Activated naive CD4-positive, alpha-beta T cell treated with anti-CD3 and anti-CD28 coated beads, Interleukin-2, amount 50 U/mL, for 24 hours (primary cell): ENCODE measurements around the gene ARMC8.

Experiments used
- H3K27ac Mint-ChIP-seq: one replicate; pipeline ENCODE4 v1.8.0; 2021; ENCODE audit warnings: mild to moderate bottlenecking, mixed read lengths
- H3K27me3 Mint-ChIP-seq: one replicate; pipeline ENCODE4 v1.8.0; 2021; ENCODE audit warnings: mixed read lengths
- H3K36me3 Mint-ChIP-seq: one replicate; pipeline ENCODE4 v1.8.0; 2021; ENCODE audit warnings: mixed read lengths
- H3K4me1 Mint-ChIP-seq: one replicate; pipeline ENCODE4 v1.8.0; 2021; ENCODE audit warnings: mixed read lengths
- H3K4me3 Mint-ChIP-seq: one replicate; pipeline ENCODE4 v1.8.0; 2021; ENCODE audit warnings: mild to moderate bottlenecking, mixed read lengths
- H3K9me3 Mint-ChIP-seq: one replicate; pipeline ENCODE4 v1.8.0; 2021; ENCODE audit warnings: mixed read lengths

The ARMC8 gene

GRCh38 chr3:138254216-138254615 is 67.1 kb downstream of the ARMC8 start:
- H3K36me3 Mint-ChIP-seq: peaks cover 19% of the 10 kb centered on the region
- no peaks in the 10 kb centered on the region for H3K27me3 Mint-ChIP-seq
- peaks cover 5% of the 10 kb centered on the region for H3K4me1 Mint-ChIP-seq
- peak overlapping the region; percentile 30 for H3K27ac Mint-ChIP-seq
- H3K9me3 Mint-ChIP-seq: no peaks in the 10 kb centered on the region
- H3K4me3 Mint-ChIP-seq: no peak overlapping the region

- peaks cover 5% of the 10 kb centered on the region for H3K4me1 Mint-ChIP-seq
- no peaks in the 10 kb centered on the region for H3K9me3 Mint-ChIP-seq
- no peak overlapping the region for H3K27ac Mint-ChIP-seq
- no peaks in the 10 kb centered on the region for H3K27me3 Mint-ChIP-seq
- peaks cover 16% of the 10 kb centered on the region for H3K36me3 Mint-ChIP-seq
- no peak overlapping the region for H3K4me3 Mint-ChIP-seq
These were observed 68.9 kb downstream of the ARMC8 start for GRCh38 chr3:138256022-138256421.

GRCh38 chr3:138257986-138258385 is 70.9 kb downstream of the ARMC8 start:
- H3K4me1 Mint-ChIP-seq: peaks cover 5% of the 10 kb centered on the region
- H3K27me3 Mint-ChIP-seq: no peaks in the 10 kb centered on the region
- no peak overlapping the region for H3K4me3 Mint-ChIP-seq
- H3K27ac Mint-ChIP-seq: no peak overlapping the region
- H3K36me3 Mint-ChIP-seq: peaks cover 16% of the 10 kb centered on the region
- H3K9me3 Mint-ChIP-seq: no peaks in the 10 kb centered on the region

- Mint-ChIP-seq H3K27ac (no peak overlapping the region), H3K9me3 (no peaks in the 10 kb centered on the region), H3K4me3 (no peak overlapping the region), H3K4me1 (peaks cover 5% of the 10 kb centered on the region), H3K27me3 (no peaks in the 10 kb centered on the region), H3K36me3 (peaks cover 19% of the 10 kb centered on the region)
These were observed 72.0 kb downstream of the ARMC8 start for GRCh38 chr3:138259126-138259525.

- no peak overlapping the region for H3K27ac Mint-ChIP-seq
- peaks cover 5% of the 10 kb centered on the region for H3K4me1 Mint-ChIP-seq
- H3K27me3 Mint-ChIP-seq: no peaks in the 10 kb centered on the region
- peaks cover 21% of the 10 kb centered on the region for H3K36me3 Mint-ChIP-seq
- no peak overlapping the region for H3K4me3 Mint-ChIP-seq
- H3K9me3 Mint-ChIP-seq: no peaks in the 10 kb centered on the region
These were observed 73.5 kb downstream of the ARMC8 start for GRCh38 chr3:138260611-138261010.

- H3K36me3 Mint-ChIP-seq: peaks cover 11% of the 10 kb centered on the region
- H3K27ac Mint-ChIP-seq: no peak overlapping the region
- H3K4me1 Mint-ChIP-seq: peaks cover under 1% of the 10 kb centered on the region
- no peaks in the 10 kb centered on the region for H3K9me3 Mint-ChIP-seq
- H3K4me3 Mint-ChIP-seq: no peak overlapping the region
- H3K27me3 Mint-ChIP-seq: no peaks in the 10 kb centered on the region
These were observed 76.0 kb downstream of the ARMC8 start for GRCh38 chr3:138263104-138263503.

- H3K4me3 Mint-ChIP-seq: no peak overlapping the region
- H3K36me3 Mint-ChIP-seq: peaks cover 11% of the 10 kb centered on the region
- H3K9me3 Mint-ChIP-seq: no peaks in the 10 kb centered on the region
- H3K4me1 Mint-ChIP-seq: no peaks in the 10 kb centered on the region
- H3K27ac Mint-ChIP-seq: no peak overlapping the region
- no peaks in the 10 kb centered on the region for H3K27me3 Mint-ChIP-seq
These were observed 78.6 kb downstream of the ARMC8 start for GRCh38 chr3:138265745-138266144.

- Mint-ChIP-seq H3K27me3 (no peaks in the 10 kb centered on the region), H3K4me3 (no peak overlapping the region), H3K4me1 (peaks cover 4% of the 10 kb centered on the region), H3K9me3 (no peaks in the 10 kb centered on the region), H3K27ac (no peak overlapping the region), H3K36me3 (peaks cover 15% of the 10 kb centered on the region)
These were observed 80.0 kb downstream of the ARMC8 start for GRCh38 chr3:138267083-138267482.

GRCh38 chr3:138270245-138270644 is 83.1 kb downstream of the ARMC8 start:
- Mint-ChIP-seq H3K4me1 (peaks cover 4% of the 10 kb centered on the region), H3K4me3 (no peak overlapping the region), H3K9me3 (no peaks in the 10 kb centered on the region), H3K36me3 (peaks cover 22% of the 10 kb centered on the region), H3K27me3 (no peaks in the 10 kb centered on the region), H3K27ac (no peak overlapping the region)

GRCh38 chr3:138271189-138271794 is 84.2 kb downstream of the ARMC8 start:
- Mint-ChIP-seq H3K36me3 (peaks cover 22% of the 10 kb centered on the region), H3K4me1 (peaks cover 4% of the 10 kb centered on the region), H3K4me3 (no peak overlapping the region), H3K27ac (peak overlapping the region; percentile 59), H3K9me3 (no peaks in the 10 kb centered on the region), H3K27me3 (no peaks in the 10 kb centered on the region)

- no peak overlapping the region for H3K4me3 Mint-ChIP-seq
- peaks cover 3% of the 10 kb centered on the region for H3K4me1 Mint-ChIP-seq
These were observed 94.5 kb downstream of the ARMC8 start for GRCh38 chr3:138281561-138281960.

GRCh38 chr3:138282836-138283235 is 95.7 kb downstream of the ARMC8 start:
- Mint-ChIP-seq H3K27me3 (no peaks in the 10 kb centered on the region), H3K4me3 (no peak overlapping the region), H3K9me3 (no peaks in the 10 kb centered on the region), H3K36me3 (peaks cover 6% of the 10 kb centered on the region), H3K27ac (peak overlapping the region; percentile 53), H3K4me1 (peaks cover 3% of the 10 kb centered on the region)

More at GRCh38 chr3:138281561-138281960, 94.5 kb downstream of the ARMC8 start:
- no peaks in the 10 kb centered on the region for H3K27me3 Mint-ChIP-seq
- peak overlapping the region; percentile 14 for H3K27ac Mint-ChIP-seq
- peaks cover 12% of the 10 kb centered on the region for H3K36me3 Mint-ChIP-seq
- no peaks in the 10 kb centered on the region for H3K9me3 Mint-ChIP-seq

- no peaks in the 10 kb centered on the region for H3K27me3 Mint-ChIP-seq
These were observed 97.0 kb downstream of the ARMC8 start for GRCh38 chr3:138284079-138284478.

GRCh38 chr3:138284957-138285477 is 97.9 kb downstream of the ARMC8 start:
- H3K27ac Mint-ChIP-seq: peak overlapping the region; percentile 37
- H3K9me3 Mint-ChIP-seq: no peaks in the 10 kb centered on the region
- peaks cover 3% of the 10 kb centered on the region for H3K4me1 Mint-ChIP-seq
- peaks cover 17% of the 10 kb centered on the region for H3K36me3 Mint-ChIP-seq
- no peak overlapping the region for H3K4me3 Mint-ChIP-seq
- H3K27me3 Mint-ChIP-seq: no peaks in the 10 kb centered on the region

More at GRCh38 chr3:138284079-138284478, 97.0 kb downstream of the ARMC8 start:
- Mint-ChIP-seq H3K36me3 (peaks cover 13% of the 10 kb centered on the region), H3K4me3 (no peak overlapping the region), H3K9me3 (no peaks in the 10 kb centered on the region), H3K4me1 (peaks cover 3% of the 10 kb centered on the region), H3K27ac (no peak overlapping the region)

GRCh38 chr3:138289260-138289659 is 102.2 kb downstream of the ARMC8 start:
- no peak overlapping the region for H3K4me3 Mint-ChIP-seq
- no peaks in the 10 kb centered on the region for H3K27me3 Mint-ChIP-seq
- no peaks in the 10 kb centered on the region for H3K4me1 Mint-ChIP-seq
- H3K27ac Mint-ChIP-seq: peak overlapping the region; percentile 55
- H3K36me3 Mint-ChIP-seq: peaks cover 26% of the 10 kb centered on the region
- H3K9me3 Mint-ChIP-seq: no peaks in the 10 kb centered on the region

GRCh38 chr3:138289701-138290100 is 102.6 kb downstream of the ARMC8 start:
- Mint-ChIP-seq H3K4me3 (no peak overlapping the region), H3K36me3 (peaks cover 28% of the 10 kb centered on the region), H3K27ac (no peak overlapping the region), H3K9me3 (no peaks in the 10 kb centered on the region), H3K27me3 (no peaks in the 10 kb centered on the region), H3K4me1 (no peaks in the 10 kb centered on the region)

- no peaks in the 10 kb centered on the region for H3K9me3 Mint-ChIP-seq
- peak overlapping the region; percentile 63 for H3K27ac Mint-ChIP-seq
- no peaks in the 10 kb centered on the region for H3K27me3 Mint-ChIP-seq
- H3K36me3 Mint-ChIP-seq: peaks cover 12% of the 10 kb centered on the region
- peaks cover 8% of the 10 kb centered on the region for H3K4me1 Mint-ChIP-seq
- no peak overlapping the region for H3K4me3 Mint-ChIP-seq
These were observed 109.5 kb downstream of the ARMC8 start for GRCh38 chr3:138296639-138297038.
